Neural cell (in vitro differentiated cells): ENCODE data around the gene SLCO2B1. TPM values are rescaled to one million over a fixed set of nuclear protein-coding genes. Genes with fewer than 3 reads are reported as not detected.

Experiments
- H2AFZ ChIP-seq: fragments of 200-600, 300-800 bp; sonication (generic), shearing (Covaris generic); 2 replicates; pipeline ENCODE4 v1.6.0; 2014; ENCODE audit warnings: low read depth, mild to moderate bottlenecking, antibody characterized with exemption, low read length, moderate library complexity
- H3F3A ChIP-seq: fragments of 200-600 bp; shearing (Covaris generic); 2 replicates; pipeline ENCODE4 v1.6.1; 2016; ENCODE audit warnings: mild to moderate bottlenecking, moderate library complexity, mixed read lengths, antibody characterized with exemption, low read length; ENCODE audit not compliant: insufficient read depth, poor library complexity, severe bottlenecking
- H3K27ac ChIP-seq: fragments of 200-600, 300-800 bp; sonication (generic), shearing (Covaris generic); 2 replicates; pipeline ENCODE4 v1.5.1; 2014; ENCODE audit warnings: mild to moderate bottlenecking, low read length, moderate library complexity
- H3K27me3 ChIP-seq: fragments of 300-800, 200-600 bp; sonication (generic), shearing (Covaris generic); 2 replicates; pipeline ENCODE4 v1.6.0; 2014; ENCODE audit warnings: mild to moderate bottlenecking, low read depth, low read length, moderate library complexity; ENCODE audit not compliant: insufficient read depth
- H3K36me3 ChIP-seq: fragments of 300-800, 200-600 bp; sonication (generic), shearing (Covaris generic); 2 replicates; pipeline ENCODE4 v1.5.1; 2014; ENCODE audit warnings: mild to moderate bottlenecking, antibody characterized with exemption, low read length, moderate library complexity; ENCODE audit not compliant: insufficient read depth
- H3K4me2 ChIP-seq: fragments of 300-800, 200-600 bp; sonication (generic), shearing (Covaris generic); 2 replicates; pipeline ENCODE4 v1.6.0; 2014; ENCODE audit warnings: mild to moderate bottlenecking, low read length
- H3K4me3 ChIP-seq: fragments of 300-800, 200-600 bp; sonication (generic), shearing (Covaris generic); 2 replicates; pipeline ENCODE4 v1.5.1; 2014; ENCODE audit warnings: mild to moderate bottlenecking, low read length, moderate library complexity
- H3K79me2 ChIP-seq: fragments of 200-600 bp; shearing (Covaris generic); replicated peaks from 2 replicates; pipeline ENCODE4 v1.6.0; 2014; ENCODE audit warnings: mild to moderate bottlenecking, low read length, moderate library complexity; ENCODE audit not compliant: insufficient read depth
- H3K9ac ChIP-seq: fragments of 300-800, 200-600 bp; sonication (generic), shearing (Covaris generic); 2 replicates; pipeline ENCODE4 v1.6.1; 2016; ENCODE audit warnings: mild to moderate bottlenecking, low read length, mixed read lengths
- H3K9me2 ChIP-seq: fragments of 200-600 bp; shearing (Covaris generic); 2 replicates; pipeline ENCODE4 v1.6.1; 2016; ENCODE audit warnings: mild to moderate bottlenecking, low read length, mixed read lengths; ENCODE audit not compliant: insufficient read depth
- H3K9me3 ChIP-seq: fragments of 200-600, 300-800 bp; sonication (generic), shearing (Covaris generic); 2 replicates; pipeline ENCODE4 v1.6.1; 2016; ENCODE audit warnings: mild to moderate bottlenecking, mixed run types, low read length, moderate library complexity, mixed read lengths
- H4K20me1 ChIP-seq: fragments of 200-600 bp; shearing (Covaris generic); 2 replicates; pipeline ENCODE4 v1.6.1; 2016; ENCODE audit warnings: mild to moderate bottlenecking, mixed run types; ENCODE audit not compliant: insufficient read depth
- EP300 ChIP-seq: fragments of 450-650 bp; conservative IDR thresholded peaks from 2 replicates; pipeline ENCODE4 v1.6.1; 2014; ENCODE audit warnings: antibody characterized with exemption, mild to moderate bottlenecking, moderate library complexity; ENCODE audit not compliant: poor library complexity, severe bottlenecking
- EZH2 ChIP-seq: fragments of 200-600, 300-800 bp; shearing (Covaris generic), sonication (generic); IDR thresholded peaks from 2 replicates; pipeline ENCODE4 v1.6.1; 2014; ENCODE audit warnings: antibody characterized with exemption, low read length, borderline replicate concordance, mild to moderate bottlenecking; ENCODE audit not compliant: insufficient read depth, poor library complexity, severe bottlenecking
- MXI1 ChIP-seq: fragments of 450-650 bp; conservative IDR thresholded peaks from 2 replicates; pipeline ENCODE4 v1.6.1; 2014; ENCODE audit warnings: antibody characterized with exemption, mild to moderate bottlenecking; ENCODE audit not compliant: poor library complexity, severe bottlenecking
- POLR2AphosphoS5 ChIP-seq: IDR thresholded peaks from 2 replicates; pipeline ENCODE4 v1.6.1; 2012
- RAD21 ChIP-seq: fragments of 450-650 bp; conservative IDR thresholded peaks from 2 replicates; pipeline ENCODE4 v1.6.1; 2014; ENCODE audit warnings: antibody characterized with exemption, mild to moderate bottlenecking, moderate library complexity
- SMC3 ChIP-seq: fragments of 450-650 bp; conservative IDR thresholded peaks from 2 replicates; pipeline ENCODE4 v1.6.1; 2014; ENCODE audit warnings: antibody characterized with exemption, mild to moderate bottlenecking, moderate library complexity; ENCODE audit not compliant: poor library complexity
- TAF1 ChIP-seq: IDR thresholded peaks from 2 replicates; pipeline ENCODE4 v1.6.1; 2012; ENCODE audit warnings: low read depth
- polyA plus RNA-seq: library from polyadenylated mRNA; depleted of rRNA; stranded (reverse); fragments of >200 nt; gene quantifications from 2 replicates; pipeline ENCODE4 v1.2.3, GENCODE V29; 2014
- TF ChIP-seq, protein P1 (sequence below): fragments of 450-650 bp; IDR thresholded peaks from 2 replicates; pipeline ENCODE4 v1.5.1; 2014; ENCODE audit warnings: antibody characterized with exemption, mild to moderate bottlenecking, moderate library complexity; ENCODE audit not compliant: poor library complexity, severe bottlenecking
- TF ChIP-seq, protein P2 (sequence below): IDR thresholded peaks from 2 replicates; pipeline ENCODE4 v1.6.1; 2012; ENCODE audit warnings: borderline replicate concordance

Gene SLCO2B1
- polyA plus RNA-seq, 1 donor from 2014 or later, result not detected

DNA sequence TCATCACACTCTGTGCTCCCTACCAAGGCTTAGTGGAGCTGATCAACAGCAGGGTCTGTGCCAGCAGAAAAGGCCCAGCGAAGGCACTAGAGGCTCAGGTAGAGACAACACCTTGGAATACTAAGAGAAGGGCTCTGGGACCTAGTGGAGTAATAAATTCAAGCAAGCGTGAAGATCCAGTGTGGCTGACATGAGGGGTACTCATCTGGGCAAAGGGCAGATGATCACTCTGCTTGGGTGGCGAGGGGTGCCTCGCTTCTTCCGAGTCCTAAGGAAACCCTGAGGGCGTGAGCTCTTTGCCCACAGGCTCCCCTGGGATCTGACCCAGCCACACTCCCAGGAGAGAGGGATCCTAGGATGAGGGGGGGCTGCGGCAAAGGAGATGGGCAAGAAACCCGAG, 86.1 kb downstream of the SLCO2B1 start:
- Histone ChIP-seq H3F3A (no peaks in the 10 kb centered on the region), H3K36me3 (no peaks in the 10 kb centered on the region)

DNA sequence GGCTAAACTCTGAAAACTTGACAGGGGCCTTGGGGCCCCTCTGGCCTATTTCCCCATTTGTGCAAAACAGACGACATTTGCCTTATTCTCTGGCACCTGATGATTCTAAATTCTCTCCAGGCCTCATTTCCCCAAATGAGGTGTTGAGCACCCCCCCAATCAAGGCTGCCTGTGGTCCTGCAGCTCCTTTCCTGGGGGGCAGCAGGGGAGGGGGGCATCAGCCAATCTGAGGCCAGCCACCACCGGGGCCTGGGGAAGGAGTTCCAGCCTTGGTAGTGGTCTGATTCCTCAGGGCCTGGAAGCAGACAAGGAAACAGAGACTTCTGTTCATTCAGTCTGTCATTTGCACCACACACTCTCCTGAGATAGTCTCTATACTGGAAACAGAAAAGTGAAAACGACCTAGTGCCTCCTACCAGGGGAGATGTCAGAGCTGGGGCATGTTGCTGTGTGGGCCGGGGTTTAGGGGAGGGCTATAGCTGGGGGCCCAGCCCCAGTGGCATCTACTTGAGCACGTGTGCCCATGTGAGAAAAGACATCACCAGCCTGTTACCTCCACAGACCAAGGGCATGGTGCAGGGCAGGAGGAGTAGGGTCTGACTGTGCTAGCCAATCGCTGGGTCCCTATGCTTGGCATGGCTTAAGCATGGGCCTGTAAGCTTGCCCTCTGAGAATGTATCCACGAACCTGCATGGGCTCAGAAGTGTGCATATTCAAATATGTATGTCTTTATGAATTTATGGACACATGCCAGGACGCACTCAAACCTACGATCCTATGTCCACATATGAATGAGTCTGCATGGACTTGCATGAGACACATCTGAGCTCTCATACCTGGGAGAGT, 87.9 kb downstream of the SLCO2B1 start:
- Histone ChIP-seq H3K27ac (no peak overlapping the region), H3K27me3 (peaks cover 41% of the 10 kb centered on the region), H3K36me3 (no peaks in the 10 kb centered on the region), H3F3A (no peaks in the 10 kb centered on the region), H3K4me2 (no peak overlapping the region), H3K4me3 (no peak overlapping the region), H3K9me2 (no peaks in the 10 kb centered on the region), H3K79me2 (no peaks in the 10 kb centered on the region), H2AFZ (no peak overlapping the region), H3K9me3 (no peaks in the 10 kb centered on the region), H3K9ac (no peak overlapping the region), H4K20me1 (no peaks in the 10 kb centered on the region)
- TF ChIP-seq, protein P1, sequence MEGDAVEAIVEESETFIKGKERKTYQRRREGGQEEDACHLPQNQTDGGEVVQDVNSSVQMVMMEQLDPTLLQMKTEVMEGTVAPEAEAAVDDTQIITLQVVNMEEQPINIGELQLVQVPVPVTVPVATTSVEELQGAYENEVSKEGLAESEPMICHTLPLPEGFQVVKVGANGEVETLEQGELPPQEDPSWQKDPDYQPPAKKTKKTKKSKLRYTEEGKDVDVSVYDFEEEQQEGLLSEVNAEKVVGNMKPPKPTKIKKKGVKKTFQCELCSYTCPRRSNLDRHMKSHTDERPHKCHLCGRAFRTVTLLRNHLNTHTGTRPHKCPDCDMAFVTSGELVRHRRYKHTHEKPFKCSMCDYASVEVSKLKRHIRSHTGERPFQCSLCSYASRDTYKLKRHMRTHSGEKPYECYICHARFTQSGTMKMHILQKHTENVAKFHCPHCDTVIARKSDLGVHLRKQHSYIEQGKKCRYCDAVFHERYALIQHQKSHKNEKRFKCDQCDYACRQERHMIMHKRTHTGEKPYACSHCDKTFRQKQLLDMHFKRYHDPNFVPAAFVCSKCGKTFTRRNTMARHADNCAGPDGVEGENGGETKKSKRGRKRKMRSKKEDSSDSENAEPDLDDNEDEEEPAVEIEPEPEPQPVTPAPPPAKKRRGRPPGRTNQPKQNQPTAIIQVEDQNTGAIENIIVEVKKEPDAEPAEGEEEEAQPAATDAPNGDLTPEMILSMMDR, result no peak
- no peak for TF ChIP-seq TAF1
- no peak for TF ChIP-seq RAD21
- no peak for TF ChIP-seq EP300
- TF ChIP-seq, protein P2, sequence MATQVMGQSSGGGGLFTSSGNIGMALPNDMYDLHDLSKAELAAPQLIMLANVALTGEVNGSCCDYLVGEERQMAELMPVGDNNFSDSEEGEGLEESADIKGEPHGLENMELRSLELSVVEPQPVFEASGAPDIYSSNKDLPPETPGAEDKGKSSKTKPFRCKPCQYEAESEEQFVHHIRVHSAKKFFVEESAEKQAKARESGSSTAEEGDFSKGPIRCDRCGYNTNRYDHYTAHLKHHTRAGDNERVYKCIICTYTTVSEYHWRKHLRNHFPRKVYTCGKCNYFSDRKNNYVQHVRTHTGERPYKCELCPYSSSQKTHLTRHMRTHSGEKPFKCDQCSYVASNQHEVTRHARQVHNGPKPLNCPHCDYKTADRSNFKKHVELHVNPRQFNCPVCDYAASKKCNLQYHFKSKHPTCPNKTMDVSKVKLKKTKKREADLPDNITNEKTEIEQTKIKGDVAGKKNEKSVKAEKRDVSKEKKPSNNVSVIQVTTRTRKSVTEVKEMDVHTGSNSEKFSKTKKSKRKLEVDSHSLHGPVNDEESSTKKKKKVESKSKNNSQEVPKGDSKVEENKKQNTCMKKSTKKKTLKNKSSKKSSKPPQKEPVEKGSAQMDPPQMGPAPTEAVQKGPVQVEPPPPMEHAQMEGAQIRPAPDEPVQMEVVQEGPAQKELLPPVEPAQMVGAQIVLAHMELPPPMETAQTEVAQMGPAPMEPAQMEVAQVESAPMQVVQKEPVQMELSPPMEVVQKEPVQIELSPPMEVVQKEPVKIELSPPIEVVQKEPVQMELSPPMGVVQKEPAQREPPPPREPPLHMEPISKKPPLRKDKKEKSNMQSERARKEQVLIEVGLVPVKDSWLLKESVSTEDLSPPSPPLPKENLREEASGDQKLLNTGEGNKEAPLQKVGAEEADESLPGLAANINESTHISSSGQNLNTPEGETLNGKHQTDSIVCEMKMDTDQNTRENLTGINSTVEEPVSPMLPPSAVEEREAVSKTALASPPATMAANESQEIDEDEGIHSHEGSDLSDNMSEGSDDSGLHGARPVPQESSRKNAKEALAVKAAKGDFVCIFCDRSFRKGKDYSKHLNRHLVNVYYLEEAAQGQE, result no peak
- TF ChIP-seq SMC3, result no peak
- TF ChIP-seq MXI1, result no peak
- TF ChIP-seq EZH2, result no peak
- no peak for TF ChIP-seq POLR2AphosphoS5

More for the DNA sequence above, 86.1 kb downstream of the SLCO2B1 start:
- Histone ChIP-seq H4K20me1 (no peaks in the 10 kb centered on the region), H3K9me3 (no peaks in the 10 kb centered on the region), H3K9me2 (no peaks in the 10 kb centered on the region), H2AFZ (no peak overlapping the region), H3K9ac (no peak overlapping the region), H3K27ac (no peak overlapping the region), H3K79me2 (no peaks in the 10 kb centered on the region), H3K27me3 (peaks cover 24% of the 10 kb centered on the region), H3K4me3 (no peak overlapping the region), H3K4me2 (no peak overlapping the region)
- TF ChIP-seq RAD21, result no peak
- no peak for TF ChIP-seq MXI1
- TF ChIP-seq EZH2, result no peak
- TF ChIP-seq, protein P2, result no peak
- no peak for TF ChIP-seq POLR2AphosphoS5
- no peak for TF ChIP-seq EP300
- TF ChIP-seq TAF1, result no peak
- no peak for TF ChIP-seq SMC3
- TF ChIP-seq, protein P1, result no peak
